Measurements from ENCODE around the gene TPO. TPM values are rescaled to one million over a fixed set of nuclear protein-coding genes. Genes with fewer than 3 reads are reported as not detected.
"Not testable (repeated sequence)": the region's sequence is repeated elsewhere in the genome, so short reads cannot be mapped to it uniquely, and the experiment has no call there.

TPO gene
- total RNA-seq, 8 experiments from 2014 or later = 0.11 to 0.66 (median 0.27) TPM; not detected in 1

DNA sequence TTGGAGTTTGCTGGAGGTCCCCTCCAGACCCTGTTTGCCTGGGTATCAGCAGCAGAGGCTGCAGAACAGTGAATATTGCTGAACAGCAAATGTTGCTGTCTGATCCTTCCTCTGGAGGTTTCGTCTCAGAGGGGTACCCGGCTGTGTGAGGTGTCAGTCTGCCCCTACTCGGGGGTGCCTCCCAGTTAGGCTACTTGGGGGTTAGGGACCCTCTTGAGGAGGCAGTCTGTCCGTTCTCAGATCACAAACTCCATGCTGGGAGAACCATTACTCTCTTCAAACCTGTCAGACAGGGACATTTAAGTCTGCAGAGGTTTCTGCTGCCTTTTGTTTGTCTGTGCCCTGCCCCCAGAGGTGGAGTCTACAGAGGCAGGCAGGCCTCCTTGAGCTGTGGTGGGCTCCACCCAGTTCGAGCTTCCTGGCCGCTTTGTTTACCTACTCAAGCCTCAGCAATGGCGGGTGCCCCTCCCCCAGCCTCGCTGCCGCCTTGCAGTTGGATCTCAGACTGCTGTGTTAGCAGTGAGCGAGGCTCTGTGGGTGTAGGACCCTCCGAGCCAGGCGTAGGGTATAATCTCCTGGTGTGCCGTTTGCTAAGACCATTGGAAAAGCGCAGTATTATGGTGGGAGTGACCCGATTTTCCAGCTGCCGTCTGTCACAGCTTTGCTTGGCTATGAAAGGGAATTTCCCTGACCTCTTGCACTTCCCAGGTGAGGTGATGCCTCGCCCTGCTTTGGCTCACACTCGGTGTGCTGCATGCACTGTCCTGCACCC, 25.1 kb upstream of the TPO start:
- ATAC-seq (replicated peaks in 6 of 8); H3K4me3 ChIP-seq; in situ Hi-C loops (cut with MboI; ENCODE audit: low pct_unique_long_range_greater_than_20kb in 2 of 9, low sequenced_read_pairs in 9 of 9, unreplicated experiment in 9 of 9): not testable (repeated sequence)
- Histone ChIP-seq H3K27ac (peak overlapping the region in 1 of 2 donors; percentile 54), H3K4me1 (replicated peaks in 1 of 2) (peaks cover 4 to 10% of the 10 kb centered on the region in 2 donors)
- WGBS, 10 experiments = 29 to 60% (median 36%) methylated on average over 2 to 4 of the region's 18 CpGs; no CpG with 5 or more reads in 5 of the 10 experiments

- in situ Hi-C loops (cut with MboI; ENCODE audit: low pct_unique_long_range_greater_than_20kb in 2 of 9, low sequenced_read_pairs in 9 of 9, unreplicated experiment in 9 of 9); ATAC-seq (replicated peaks in 6 of 8); H3K27ac ChIP-seq; H3K4me3 ChIP-seq: not testable (repeated sequence)
- WGBS, 10 experiments = 0 to 93% (median 71%) methylated on average over 1 to 6 of the region's 6 CpGs
- H3K4me1 ChIP-seq (replicated peaks in 1 of 2) = peaks cover 8 to 10% of the 10 kb centered on the region in 2 donors
Observed at GRCh38 chr2:1390118-1390517, 23.1 kb upstream of the TPO start.

- ATAC-seq (replicated peaks in 6 of 8) = no peak
- Histone ChIP-seq H3K27ac (no peak overlapping the region), H3K4me3 (no peak overlapping the region), H3K4me1 (replicated peaks in 1 of 2) (peaks cover 4% of the 10 kb centered on the region in 2 donors)
- 0 to 80% methylated on average over 1 of the region's 2 CpGs; no CpG with 5 or more reads in 8 of the 10 experiments for WGBS, 10 experiments
- in situ Hi-C loops (cut with MboI; ENCODE audit: low pct_unique_long_range_greater_than_20kb in 2 of 9, low sequenced_read_pairs in 9 of 9, unreplicated experiment in 9 of 9) = no loop called here
Observed at GRCh38 chr2:1393321-1393720, 19.9 kb upstream of the TPO start.

DNA sequence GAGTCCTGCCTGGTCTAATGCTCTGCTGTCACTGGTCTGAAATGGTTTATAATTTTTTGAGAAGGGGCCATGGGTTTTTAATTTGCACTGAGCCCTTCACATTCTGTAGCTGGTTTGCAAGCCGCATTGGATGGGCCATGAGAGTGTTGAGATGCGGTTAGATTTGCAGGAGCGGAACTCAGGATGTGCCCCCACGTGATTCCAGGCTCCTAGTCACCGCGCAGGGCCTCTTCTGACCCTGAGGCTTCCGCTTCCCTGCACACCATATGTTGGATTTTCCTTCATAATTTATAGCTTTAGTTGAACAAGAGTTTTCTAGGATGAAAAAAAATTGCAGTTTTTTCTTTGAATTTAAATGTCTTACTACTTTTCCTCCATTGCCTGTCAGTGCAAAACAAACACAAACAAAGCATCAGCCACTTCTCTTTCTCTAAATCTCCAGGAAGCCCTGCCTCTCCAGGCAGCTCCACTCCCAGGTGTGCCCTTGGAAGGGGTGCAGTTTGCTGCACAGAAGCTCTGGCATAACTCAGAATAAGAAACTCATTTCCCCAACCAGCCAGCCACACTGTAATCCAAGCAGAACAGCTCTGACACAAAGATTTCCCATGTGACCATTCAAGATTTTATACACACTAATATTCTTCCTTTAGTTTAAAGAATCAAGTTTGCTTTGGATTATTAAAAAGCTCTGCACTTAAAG, 18.4 kb upstream of the TPO start:
- peak in 2 of 8 experiments; percentile 59 to 66 for ATAC-seq (replicated peaks in 6 of 8)
- H3K4me3 ChIP-seq = no peak overlapping the region
- H3K27ac ChIP-seq = no peak overlapping the region
- in situ Hi-C loops (cut with MboI; ENCODE audit: low pct_unique_long_range_greater_than_20kb in 2 of 9, low sequenced_read_pairs in 9 of 9, unreplicated experiment in 9 of 9) = no loop called here
- H3K4me1 ChIP-seq (replicated peaks in 1 of 2) = peaks cover 0 to 4% of the 10 kb centered on the region in 2 donors
- WGBS, 10 experiments = 0 to 100% (median 83%) methylated on average over 1 to 7 of the region's 7 CpGs; no CpG with 5 or more reads in 4 of the 10 experiments

GRCh38 chr2:1397350-1397749, 15.9 kb upstream of the TPO start:
- no peak for ATAC-seq (replicated peaks in 6 of 8)
- H3K4me1 ChIP-seq (replicated peaks in 1 of 2) = peaks cover 0 to 4% of the 10 kb centered on the region in 2 donors
- 40% methylated on average over 1 of the region's 4 CpGs; no CpG with 5 or more reads in 9 of the 10 experiments for WGBS, 10 experiments
- in situ Hi-C loops (cut with MboI; ENCODE audit: low pct_unique_long_range_greater_than_20kb in 2 of 9, low sequenced_read_pairs in 9 of 9, unreplicated experiment in 9 of 9) = no loop called here
- H3K4me3 ChIP-seq = no peak overlapping the region
- no peak overlapping the region for H3K27ac ChIP-seq

- H3K4me3 ChIP-seq = no peak overlapping the region
- in situ Hi-C loops (cut with MboI; ENCODE audit: low pct_unique_long_range_greater_than_20kb in 2 of 9, low sequenced_read_pairs in 9 of 9, unreplicated experiment in 9 of 9) = no loop called here
- peaks cover 0 to 4% of the 10 kb centered on the region in 2 donors for H3K4me1 ChIP-seq (replicated peaks in 1 of 2)
- 33 to 90% (median 82%) methylated on average over 1 to 2 of the region's 7 CpGs; no CpG with 5 or more reads in 7 of the 10 experiments for WGBS, 10 experiments
- no peak overlapping the region for H3K27ac ChIP-seq
- no peak for ATAC-seq (replicated peaks in 6 of 8)
Observed at GRCh38 chr2:1398191-1398590, 15.1 kb upstream of the TPO start.

DNA sequence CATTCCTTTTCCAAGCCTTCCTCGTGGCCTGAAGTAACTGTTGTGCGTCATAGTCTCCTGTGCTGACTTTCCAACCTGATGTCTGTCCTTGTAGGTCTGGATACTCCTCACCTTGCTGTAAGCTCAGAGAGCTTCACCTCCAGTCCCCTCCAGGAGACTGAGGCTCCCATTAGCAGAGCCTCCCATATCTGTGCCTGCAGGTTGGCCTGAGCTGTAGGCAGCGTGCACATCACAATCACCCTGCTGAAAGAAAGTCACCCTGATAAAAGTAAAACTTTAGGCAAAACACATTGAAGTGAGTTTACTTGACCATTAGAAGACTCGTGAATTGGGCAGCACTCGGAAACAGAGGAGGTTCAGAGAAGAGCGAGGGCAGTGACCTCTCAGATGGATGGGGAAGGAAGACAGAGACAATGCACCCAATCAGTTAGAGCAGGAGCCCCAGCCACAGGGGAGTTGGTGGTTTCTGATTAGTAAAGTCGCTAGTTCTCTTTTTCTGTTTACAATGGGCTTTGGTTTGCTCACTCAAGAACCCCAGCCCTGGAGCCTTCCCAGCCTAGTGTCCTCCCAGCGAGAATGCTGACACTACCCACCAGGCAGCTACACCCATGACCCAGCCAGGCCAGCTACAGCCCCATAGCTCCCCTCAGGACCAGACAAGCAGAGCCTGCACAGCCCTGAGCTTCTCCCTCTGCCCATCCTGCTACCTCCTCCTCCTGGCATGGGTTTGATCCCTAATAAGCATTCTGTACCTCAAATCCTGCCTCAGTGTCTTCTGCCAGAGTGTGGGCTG, 12.1 kb upstream of the TPO start:
- in situ Hi-C loops (cut with MboI; ENCODE audit: low pct_unique_long_range_greater_than_20kb in 2 of 9, low sequenced_read_pairs in 9 of 9, unreplicated experiment in 9 of 9) = no loop called here
- Histone ChIP-seq H3K27ac (no peak overlapping the region), H3K4me3 (no peak overlapping the region), H3K4me1 (replicated peaks in 1 of 2) (no peaks in the 10 kb centered on the region)
- 0 to 96% (median 60%) methylated on average over 1 to 7 of the region's 8 CpGs; no CpG with 5 or more reads in 2 of the 10 experiments for WGBS, 10 experiments
- no peak for ATAC-seq (replicated peaks in 6 of 8)

DNA sequence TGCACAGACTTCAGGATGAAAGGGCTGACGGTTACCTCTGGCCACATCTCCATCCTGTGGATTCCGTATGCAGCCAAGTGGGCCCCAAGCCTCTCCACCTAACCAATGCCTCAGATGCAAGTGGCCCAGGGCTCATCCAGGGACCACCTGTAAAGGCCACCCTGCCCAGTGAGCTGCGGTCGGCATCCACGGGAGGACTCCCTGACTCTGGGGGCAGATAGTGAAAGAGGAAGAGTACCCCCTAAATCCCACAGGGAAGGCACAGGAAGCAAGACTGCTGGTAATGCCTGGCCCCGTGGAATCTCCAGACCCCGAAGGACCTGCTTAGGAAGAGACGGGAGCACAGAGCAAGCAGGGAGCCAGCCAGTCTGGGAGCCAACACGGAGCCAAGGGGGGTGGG, 11.2 kb upstream of the TPO start:
- no peak overlapping the region for H3K27ac ChIP-seq
- ATAC-seq (replicated peaks in 6 of 8) = no peak
- in situ Hi-C loops (cut with MboI; ENCODE audit: low pct_unique_long_range_greater_than_20kb in 2 of 9, low sequenced_read_pairs in 9 of 9, unreplicated experiment in 9 of 9) = no loop called here
- no peak overlapping the region for H3K4me3 ChIP-seq
- peaks cover 0 to 2% of the 10 kb centered on the region in 2 donors for H3K4me1 ChIP-seq (replicated peaks in 1 of 2)
- 34 to 100% (median 95%) methylated on average over 1 to 4 of the region's 9 CpGs; no CpG with 5 or more reads in 6 of the 10 experiments for WGBS, 10 experiments

DNA sequence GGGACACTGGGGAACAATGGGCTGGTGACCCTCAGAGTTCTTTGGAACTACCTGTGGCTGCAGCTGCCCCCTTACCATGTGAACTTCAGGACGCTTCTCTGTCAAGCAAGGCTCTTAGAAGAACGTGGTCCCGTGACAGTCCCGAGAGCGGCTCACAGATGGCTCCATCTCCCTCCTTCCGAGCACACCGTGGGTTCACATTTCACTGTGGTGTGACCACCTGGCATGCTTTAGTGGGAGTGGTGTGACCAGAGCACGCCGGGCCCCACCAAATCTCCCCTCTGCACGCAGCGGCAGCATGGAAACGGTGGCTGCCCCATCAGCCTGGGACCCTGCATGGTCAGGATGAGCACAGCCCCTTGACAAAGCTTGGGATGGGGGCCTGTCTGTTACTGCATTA, 9.7 kb upstream of the TPO start:
- in situ Hi-C loops (cut with MboI; ENCODE audit: low pct_unique_long_range_greater_than_20kb in 2 of 9, low sequenced_read_pairs in 9 of 9, unreplicated experiment in 9 of 9) = no loop called here
- WGBS, 10 experiments = 0 to 94% (median 63%) methylated on average over 1 to 9 of the region's 12 CpGs; no CpG with 5 or more reads in 4 of the 10 experiments
- Histone ChIP-seq H3K27ac (no peak overlapping the region), H3K4me3 (no peak overlapping the region), H3K4me1 (replicated peaks in 1 of 2) (peaks cover 2 to 4% of the 10 kb centered on the region in 2 donors)
- ATAC-seq (replicated peaks in 6 of 8) = no peak

GRCh38 chr2:1405124-1405523, 8.1 kb upstream of the TPO start:
- WGBS, 10 experiments = 0 to 83% (median 33%) methylated on average over 1 of the region's 1 CpG; no CpG with 5 or more reads in 6 of the 10 experiments
- Histone ChIP-seq H3K4me3 (no peak overlapping the region), H3K27ac (no peak overlapping the region), H3K4me1 (replicated peaks in 1 of 2) (peaks cover 2 to 4% of the 10 kb centered on the region in 2 donors)
- in situ Hi-C loops (cut with MboI; ENCODE audit: low pct_unique_long_range_greater_than_20kb in 2 of 9, low sequenced_read_pairs in 9 of 9, unreplicated experiment in 9 of 9) = no loop called here
- ATAC-seq (replicated peaks in 6 of 8) = no peak

GRCh38 chr2:1405967-1406366, 7.3 kb upstream of the TPO start:
- ATAC-seq (replicated peaks in 6 of 8) = no peak
- Histone ChIP-seq H3K4me3 (no peak overlapping the region), H3K27ac (no peak overlapping the region), H3K4me1 (replicated peaks in 1 of 2) (peaks cover 2 to 4% of the 10 kb centered on the region in 2 donors)
- in situ Hi-C loops (cut with MboI; ENCODE audit: low pct_unique_long_range_greater_than_20kb in 2 of 9, low sequenced_read_pairs in 9 of 9, unreplicated experiment in 9 of 9) = no loop called here
- 11 to 100% (median 49%) methylated on average over 2 to 3 of the region's 3 CpGs; no CpG with 5 or more reads in 3 of the 10 experiments for WGBS, 10 experiments

DNA sequence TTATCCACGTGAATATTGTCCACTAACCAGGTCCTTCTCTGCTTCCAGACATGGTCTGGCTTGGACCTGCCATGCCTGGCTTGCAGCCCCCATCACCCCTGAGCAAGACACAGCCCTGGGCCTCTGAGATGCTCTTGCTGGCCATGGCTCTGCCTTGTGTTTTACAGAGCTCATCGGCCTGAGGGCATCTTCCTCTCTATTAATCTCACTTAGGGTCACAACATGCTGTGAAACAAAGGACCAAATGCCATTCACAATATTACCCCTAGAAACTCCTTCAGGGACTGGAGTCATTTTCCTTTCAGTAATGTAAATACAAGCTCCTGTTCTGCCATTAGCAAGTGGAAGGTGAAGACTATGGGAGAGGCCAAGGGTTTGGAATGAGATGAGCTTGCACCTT, 6.8 kb upstream of the TPO start:
- in situ Hi-C loops (cut with MboI; ENCODE audit: low pct_unique_long_range_greater_than_20kb in 2 of 9, low sequenced_read_pairs in 9 of 9, unreplicated experiment in 9 of 9) = no loop called here
- Histone ChIP-seq H3K4me3 (no peak overlapping the region), H3K4me1 (replicated peaks in 1 of 2) (peaks cover 2 to 4% of the 10 kb centered on the region in 2 donors), H3K27ac (no peak overlapping the region)
- ATAC-seq (replicated peaks in 6 of 8) = no peak
- 17 to 100% (median 78%) methylated on average over 1 to 2 of the region's 2 CpGs; no CpG with 5 or more reads in 4 of the 10 experiments for WGBS, 10 experiments

All from motor neuron (in vitro differentiated cells).